GM20431 (cell line): ENCODE data around the gene EIF5AL1.
"Not testable (repeated sequence)": the region's sequence is repeated elsewhere in the genome, so short reads cannot be mapped to it uniquely, and the experiment has no call there.

Source experiments
- in situ Hi-C: fragments of 300-500 bp; cut with MseI, MboI; formaldehyde crosslinking; loops from one replicate; pipeline ENCODE4 v1.15.0; 2020; ENCODE audit warnings: low sequenced_read_pairs; ENCODE audit not compliant: unreplicated experiment

Gene EIF5AL1

DNA sequence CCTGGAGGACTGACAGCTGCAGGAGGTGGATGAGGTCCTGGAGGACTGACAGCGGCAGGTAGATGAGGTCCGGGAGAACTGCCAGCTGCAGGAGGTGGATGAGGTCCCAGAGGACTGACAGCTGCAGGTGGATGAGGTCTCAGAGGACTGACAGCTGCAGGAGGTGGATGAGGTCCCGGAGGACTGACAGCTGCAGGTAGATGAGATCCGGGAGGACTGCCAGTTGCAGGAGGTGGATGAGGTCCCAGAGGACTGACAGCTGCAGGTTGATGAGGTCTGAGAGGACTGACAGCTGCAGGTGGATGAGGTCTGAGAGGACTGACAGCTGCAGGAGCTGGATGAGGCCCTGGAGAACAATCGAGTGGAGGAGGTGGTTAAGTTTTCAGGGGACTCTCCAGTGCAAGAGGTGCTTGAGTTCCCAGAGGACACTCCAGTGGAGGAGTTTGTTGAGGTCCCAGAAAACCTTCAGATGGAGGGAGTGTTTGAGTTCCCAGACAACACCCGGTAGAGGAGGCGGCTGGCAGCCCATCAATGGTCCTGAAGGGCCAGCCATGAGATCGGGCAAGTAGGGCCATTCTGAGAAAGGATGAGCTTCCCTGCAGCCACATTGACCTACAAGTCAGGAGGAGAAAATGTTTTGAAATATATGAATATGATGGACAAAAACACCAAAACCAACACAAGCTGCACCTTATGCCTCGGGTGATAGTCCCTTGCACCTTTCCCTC lies 4.7 kb upstream of the EIF5AL1 start:
- in situ Hi-C loops, result no loop called here

DNA sequence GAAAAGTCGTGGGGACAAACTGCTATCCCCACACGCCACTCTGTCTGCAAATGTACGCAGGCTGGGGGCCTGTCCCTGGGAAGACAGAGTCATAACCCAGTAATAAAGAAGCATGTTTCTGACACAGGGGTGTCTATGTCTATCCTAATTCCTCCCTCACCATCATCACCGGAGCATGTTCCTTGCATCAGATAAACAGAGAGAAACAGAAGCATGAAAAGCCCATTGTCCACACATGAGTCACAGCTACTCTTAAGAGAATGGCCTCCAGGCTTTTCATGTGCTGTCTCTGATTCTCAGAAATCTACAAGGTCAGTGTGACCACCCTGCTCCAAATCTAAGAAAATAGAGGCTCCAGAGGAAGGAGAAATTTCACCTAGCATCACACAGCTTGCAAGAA lies 4.1 kb upstream of the EIF5AL1 start:
- in situ Hi-C loops, result not testable (repeated sequence)

- in situ Hi-C loops, result not testable (repeated sequence)
Measured at GRCh38 chr10:79509306-79509933, 2.9 kb upstream of the EIF5AL1 start.

DNA sequence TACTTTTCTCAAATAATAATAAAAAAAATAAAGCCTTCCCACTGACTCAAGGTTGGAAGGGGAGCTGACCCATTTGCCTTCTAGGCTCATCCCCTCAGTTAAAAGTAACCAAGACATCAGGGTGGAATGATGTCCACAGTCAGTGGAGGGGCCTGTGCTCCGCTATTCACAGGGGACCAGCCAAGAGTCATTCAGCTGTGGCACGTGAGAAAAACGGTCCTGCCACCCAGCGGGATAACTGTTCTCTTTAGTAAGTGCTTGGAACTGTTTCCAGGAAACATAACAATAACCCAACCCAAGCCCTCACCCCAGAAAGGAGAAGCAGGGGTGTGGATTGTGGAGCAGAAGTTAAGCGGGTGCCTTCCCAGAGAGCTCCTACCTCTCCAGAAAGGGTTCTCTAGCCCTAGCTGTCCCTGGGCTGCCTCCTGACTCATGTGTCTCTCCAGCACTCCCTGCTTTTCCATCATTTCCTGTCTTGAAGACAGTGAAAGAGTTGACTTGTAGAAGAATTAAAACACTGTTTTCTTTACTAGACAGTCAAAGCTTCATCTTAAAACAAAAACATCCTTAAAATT lies 2.3 kb upstream of the EIF5AL1 start:
- in situ Hi-C loops, result not testable (repeated sequence)

DNA sequence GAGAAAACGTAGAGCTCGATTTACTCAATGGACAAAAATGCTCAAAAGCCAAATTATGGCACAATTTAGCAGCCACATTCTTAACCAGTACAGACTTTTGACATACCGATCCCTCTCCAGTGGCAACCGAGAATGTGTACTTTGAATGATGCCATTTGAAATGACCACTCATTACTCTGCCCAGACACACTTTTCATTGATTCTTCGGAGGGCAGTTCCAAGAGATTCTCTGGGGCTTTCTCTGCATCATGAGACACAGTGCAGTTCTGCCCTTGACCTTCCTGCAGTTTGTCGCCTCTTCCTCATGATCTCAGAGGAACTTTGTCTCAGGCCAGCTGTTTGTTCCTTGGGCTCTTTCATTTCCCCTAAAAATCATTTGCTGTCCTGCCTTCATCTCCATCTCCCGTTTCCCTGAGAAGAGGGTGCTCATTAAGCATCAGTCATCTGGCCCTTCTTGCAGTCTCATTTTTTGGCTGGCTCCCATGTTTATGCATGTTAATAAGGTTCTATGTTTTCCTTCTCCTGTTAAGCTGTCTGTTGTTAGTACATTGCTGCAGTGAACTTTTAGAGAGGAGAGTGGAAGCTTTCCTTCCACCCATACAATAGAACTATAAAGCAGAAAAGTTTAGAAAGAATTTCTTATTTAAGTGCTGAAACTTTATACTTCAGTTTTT lies 4.3 kb downstream of the EIF5AL1 start:
- in situ Hi-C loops, result not testable (repeated sequence)

DNA sequence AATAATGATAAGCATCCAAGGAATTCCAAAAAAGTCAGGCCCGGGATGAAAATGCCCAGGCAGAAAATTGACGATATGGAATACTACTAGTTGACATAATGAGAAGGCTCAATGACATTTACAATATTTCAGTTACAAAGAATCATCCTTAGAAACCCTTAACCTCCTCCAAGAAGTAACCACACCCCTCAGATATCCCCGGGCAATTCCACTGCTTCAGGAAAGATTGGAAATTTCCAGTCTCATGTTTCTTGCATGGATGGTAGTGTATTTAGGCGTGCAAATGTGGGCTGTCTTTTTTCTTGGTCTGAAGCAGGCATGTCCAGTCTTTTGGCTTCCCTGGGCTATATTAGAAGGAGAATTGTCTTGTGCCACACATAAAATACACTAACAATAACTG lies 5.2 kb downstream of the EIF5AL1 start:
- in situ Hi-C loops, result not testable (repeated sequence)

- in situ Hi-C loops, result not testable (repeated sequence)
Measured at GRCh38 chr10:79521751-79522150, 9.4 kb downstream of the EIF5AL1 start.

GRCh38 chr10:79522464-79522863 lies 10.1 kb downstream of the EIF5AL1 start:
- in situ Hi-C loops, result not testable (repeated sequence)

- in situ Hi-C loops, result not testable (repeated sequence)
Measured at GRCh38 chr10:79523157-79523853, 11.0 kb downstream of the EIF5AL1 start.

DNA sequence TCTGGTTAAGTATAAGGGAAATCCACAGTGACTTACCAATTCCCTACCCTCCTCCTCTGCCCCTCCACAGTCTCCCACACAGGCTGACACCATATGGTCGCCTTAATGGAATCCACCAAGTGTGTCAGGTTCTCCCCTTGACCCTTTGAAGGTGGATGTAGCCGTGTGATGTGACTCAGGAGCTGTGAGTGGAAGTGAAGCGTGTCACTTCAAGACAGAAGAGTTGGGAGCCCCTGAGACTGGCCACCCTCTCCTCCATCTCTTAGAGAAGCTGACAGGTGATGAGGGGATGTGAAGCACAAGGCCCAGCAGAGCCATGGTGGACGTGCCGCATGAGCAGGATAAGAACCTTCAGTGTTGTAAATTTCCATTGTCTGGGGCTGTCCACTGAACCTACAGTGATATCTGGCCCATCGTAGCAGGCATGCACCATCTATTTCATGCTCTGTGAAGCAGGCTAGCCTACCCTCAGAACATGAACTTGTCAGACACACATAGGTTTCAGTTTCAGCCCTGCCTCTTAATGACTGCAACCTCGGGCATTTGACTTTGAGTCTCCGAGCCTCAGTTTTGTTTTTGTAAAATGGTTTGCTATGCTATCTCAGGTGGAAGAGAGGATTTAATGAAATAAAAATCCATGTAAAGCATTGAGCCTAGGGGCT lies 12.8 kb downstream of the EIF5AL1 start:
- in situ Hi-C loops, result loop anchor here (25.0 kb wide), 1 partner anchor 412 kb away; the partner anchor contains the start of gene SFTPD

DNA sequence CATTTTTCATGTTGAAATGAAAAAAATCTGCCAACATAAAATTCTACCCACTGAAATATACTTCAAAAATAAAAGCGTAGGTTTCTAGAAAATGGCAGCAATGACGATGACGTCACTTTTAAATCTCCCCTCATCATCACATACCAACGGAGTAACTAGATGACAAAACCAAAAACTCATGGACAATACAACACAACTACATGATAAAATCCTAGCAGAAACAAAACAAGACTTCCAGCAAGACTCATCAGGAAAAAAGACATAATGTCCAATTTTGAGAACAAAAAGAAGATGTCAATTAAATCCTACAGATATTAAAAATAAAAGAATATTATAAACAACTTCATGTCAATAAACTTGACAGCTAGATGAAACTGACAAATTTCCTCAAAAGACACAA lies 15.9 kb downstream of the EIF5AL1 start:
- in situ Hi-C loops, result loop anchor here (25.0 kb wide), 1 partner anchor 409 kb away; the partner anchor contains the start of gene SFTPD

GRCh38 chr10:79533142-79533902 lies 21.0 kb downstream of the EIF5AL1 start:
- in situ Hi-C loops, result loop anchor here (25.0 kb wide), 1 partner anchor 404 kb away; the partner anchor contains the start of gene SFTPD

GRCh38 chr10:79533903-79534175 lies 21.5 kb downstream of the EIF5AL1 start:
- in situ Hi-C loops, result loop anchor here (25.0 kb wide), 1 partner anchor 403 kb away; the partner anchor contains the start of gene SFTPD

- in situ Hi-C loops, result loop anchor here (25.0 kb wide), 1 partner anchor 399 kb away; the partner anchor contains the start of gene SFTPD
Measured at GRCh38 chr10:79538311-79538710, 26.0 kb downstream of the EIF5AL1 start.

DNA sequence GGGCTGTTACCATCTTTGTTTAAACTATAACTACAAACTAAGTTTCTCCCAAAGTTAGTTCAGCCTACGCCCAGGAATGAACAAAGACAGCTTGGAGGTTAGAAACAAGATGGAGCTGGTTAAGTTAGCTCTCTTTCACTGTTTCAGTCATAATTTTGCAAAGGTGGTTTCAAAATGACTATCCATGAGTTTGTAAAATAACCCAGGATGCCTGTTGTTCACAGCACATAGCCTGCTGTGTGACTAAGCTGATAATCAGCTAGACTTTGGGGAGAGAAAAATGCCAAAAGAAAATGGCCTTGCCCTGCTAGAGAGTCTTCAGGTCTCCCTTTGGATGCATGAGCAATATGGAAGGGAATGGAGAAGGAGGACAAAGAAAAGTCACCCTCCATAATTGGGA lies 28.6 kb downstream of the EIF5AL1 start:
- in situ Hi-C loops, result loop anchor here (25.0 kb wide), 1 partner anchor 396 kb away; the partner anchor contains the start of gene SFTPD

- in situ Hi-C loops, result loop anchor here (25.0 kb wide), 1 partner anchor 395 kb away; the partner anchor contains the start of gene SFTPD
Measured at GRCh38 chr10:79542626-79543025, 30.3 kb downstream of the EIF5AL1 start.

GRCh38 chr10:79544408-79544807 lies 32.1 kb downstream of the EIF5AL1 start:
- in situ Hi-C loops, result loop anchor here (25.0 kb wide), 1 partner anchor 393 kb away; the partner anchor contains the start of gene SFTPD

- in situ Hi-C loops, result loop anchor here (25.0 kb wide), 1 partner anchor 392 kb away; the partner anchor contains the start of gene SFTPD
Measured at GRCh38 chr10:79544926-79545659, 32.8 kb downstream of the EIF5AL1 start.
